Putamen (tissue), 1 donor: ENCODE data around the gene FLOT2.
"Not testable (repeated sequence)": the region's sequence is repeated elsewhere in the genome, so short reads cannot be mapped to it uniquely, and the experiment has no call there.

Experiments used
- DNase-seq: peaks from one replicate; pipeline ENCODE4 v3.0.0-alpha.2; 2016; ENCODE audit warnings: low spot score

Gene FLOT2

GRCh38 chr17:28896884-28897768, at the start of gene FLOT2:
Gene FLOT2 (minus strand): TSS chr17:28897733. CDS start chr17:28897574, 159 bp downstream.
- DNase-seq, result no peak

DNA sequence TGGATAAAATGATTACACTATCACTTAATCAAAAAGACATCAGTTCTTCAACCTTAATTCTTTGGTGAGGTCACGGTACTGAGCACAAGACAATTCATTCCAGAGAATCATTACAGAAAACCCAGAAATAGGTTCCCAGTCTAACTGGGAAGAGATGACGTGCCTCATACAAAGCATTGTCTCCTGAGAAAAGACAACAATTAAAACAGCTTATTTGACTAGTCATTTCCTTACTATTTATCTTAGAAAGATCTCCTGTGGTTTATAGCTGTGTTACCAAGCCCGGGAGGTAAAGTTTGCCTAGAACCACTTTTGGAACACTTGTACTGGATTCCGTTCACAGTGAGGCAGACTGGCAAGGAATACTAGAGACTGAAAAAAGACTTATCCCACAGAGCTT, 48.7 kb upstream of the FLOT2 start:
- DNase-seq, result no peak

DNA sequence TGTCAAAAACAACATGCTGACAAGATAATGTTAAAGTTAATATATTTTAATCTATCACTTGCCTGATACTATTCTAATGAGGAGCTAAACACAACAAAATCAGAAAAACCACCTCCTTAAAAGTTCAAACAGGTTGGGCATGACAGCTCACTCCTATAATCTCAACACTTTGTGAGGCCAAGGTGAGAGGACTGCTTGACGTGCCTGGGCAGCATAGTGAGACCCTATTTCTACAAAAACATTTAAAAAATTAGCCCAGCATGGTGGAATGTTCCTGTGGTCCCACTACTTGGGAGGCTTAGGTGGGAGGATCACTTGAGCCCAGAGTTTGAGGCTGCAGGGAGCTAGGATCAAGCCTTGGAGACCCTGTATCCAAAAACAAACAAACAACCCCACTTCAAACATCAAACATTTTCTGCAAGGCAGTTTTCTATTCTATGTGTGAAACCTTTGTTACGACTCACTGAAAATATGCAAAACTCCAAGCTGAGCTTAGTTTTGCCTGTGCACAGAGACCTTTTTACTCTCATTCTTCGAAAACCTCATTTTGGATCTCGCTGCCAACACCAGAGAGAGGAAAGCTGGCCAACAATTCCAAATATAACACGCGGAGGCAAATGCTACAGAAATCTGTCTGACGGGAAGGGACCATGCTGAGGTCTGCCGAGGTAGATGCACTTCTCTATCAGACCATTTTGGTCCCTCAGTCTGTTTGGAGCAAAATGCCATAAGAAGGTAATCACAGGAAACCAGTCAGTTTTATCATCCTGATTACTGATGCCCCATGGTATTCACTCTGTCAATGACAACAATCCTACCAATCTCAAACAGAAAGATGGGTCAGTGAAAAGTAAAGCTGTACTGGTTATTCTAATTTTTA, 47.6 kb upstream of the FLOT2 start:
- DNase-seq, result no peak

DNA sequence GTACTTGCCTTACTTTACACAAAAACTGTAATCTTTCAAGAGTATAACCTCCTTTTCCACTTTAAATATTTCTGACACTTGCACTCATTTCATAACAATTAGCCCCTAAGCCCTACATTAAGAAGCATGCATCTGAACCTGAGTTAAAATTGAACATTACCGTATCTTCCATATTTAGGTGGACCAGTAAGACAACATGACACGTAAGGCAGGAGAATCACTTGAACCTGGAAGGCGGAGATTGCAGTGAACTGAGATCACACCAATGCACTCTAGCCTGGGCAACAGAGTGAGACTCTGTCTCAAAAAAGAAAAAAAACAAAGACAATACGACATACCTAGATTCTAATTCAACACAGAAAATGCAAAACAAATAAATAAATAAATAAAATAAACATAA, 46.8 kb upstream of the FLOT2 start:
- DNase-seq, result no peak

DNA sequence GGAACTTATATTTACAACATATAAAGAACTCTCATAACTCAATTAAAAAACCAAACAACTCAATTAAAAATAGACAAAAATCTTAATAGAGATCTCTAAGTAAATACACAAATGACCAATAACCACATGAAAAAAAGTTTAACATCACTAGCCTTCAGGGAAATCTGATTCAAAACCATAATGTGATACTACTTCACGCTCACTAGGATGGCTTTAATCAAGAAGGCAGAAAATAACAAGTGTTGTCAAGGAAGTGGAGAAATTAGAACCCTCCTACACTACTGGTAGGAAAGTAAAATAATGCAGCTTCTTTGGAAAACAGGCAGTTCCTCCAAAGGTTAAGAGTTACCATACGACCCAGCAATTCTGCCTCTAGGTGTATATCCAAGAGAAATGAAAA, 45.4 kb upstream of the FLOT2 start:
- no peak for DNase-seq

GRCh38 chr17:28941251-28941650, 43.7 kb upstream of the FLOT2 start:
- DNase-seq, result no peak

- DNase-seq, result no peak
Observed at GRCh38 chr17:28940675-28941074, 43.1 kb upstream of the FLOT2 start.

GRCh38 chr17:28940142-28940541, 42.6 kb upstream of the FLOT2 start:
- DNase-seq, result no peak

DNA sequence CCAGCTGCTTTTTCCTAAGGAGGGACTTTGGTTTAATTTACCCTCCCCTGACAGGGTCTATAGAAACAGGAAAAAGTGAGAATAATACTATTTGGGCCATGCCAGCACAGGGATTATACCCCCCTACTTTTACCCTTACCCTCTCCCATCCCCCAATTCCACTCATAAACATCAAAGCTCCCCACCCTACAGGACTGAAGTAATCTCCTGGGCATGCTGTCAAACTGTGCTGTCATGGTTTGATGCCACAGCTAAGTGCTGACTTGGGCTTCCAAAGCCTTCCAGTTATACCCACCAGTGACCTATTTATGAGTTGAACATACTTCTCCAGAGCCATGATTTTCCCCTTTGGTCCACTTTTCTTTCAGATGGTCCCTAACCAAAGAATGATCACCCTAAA, 41.0 kb upstream of the FLOT2 start:
- peak; percentile 67 for DNase-seq

DNA sequence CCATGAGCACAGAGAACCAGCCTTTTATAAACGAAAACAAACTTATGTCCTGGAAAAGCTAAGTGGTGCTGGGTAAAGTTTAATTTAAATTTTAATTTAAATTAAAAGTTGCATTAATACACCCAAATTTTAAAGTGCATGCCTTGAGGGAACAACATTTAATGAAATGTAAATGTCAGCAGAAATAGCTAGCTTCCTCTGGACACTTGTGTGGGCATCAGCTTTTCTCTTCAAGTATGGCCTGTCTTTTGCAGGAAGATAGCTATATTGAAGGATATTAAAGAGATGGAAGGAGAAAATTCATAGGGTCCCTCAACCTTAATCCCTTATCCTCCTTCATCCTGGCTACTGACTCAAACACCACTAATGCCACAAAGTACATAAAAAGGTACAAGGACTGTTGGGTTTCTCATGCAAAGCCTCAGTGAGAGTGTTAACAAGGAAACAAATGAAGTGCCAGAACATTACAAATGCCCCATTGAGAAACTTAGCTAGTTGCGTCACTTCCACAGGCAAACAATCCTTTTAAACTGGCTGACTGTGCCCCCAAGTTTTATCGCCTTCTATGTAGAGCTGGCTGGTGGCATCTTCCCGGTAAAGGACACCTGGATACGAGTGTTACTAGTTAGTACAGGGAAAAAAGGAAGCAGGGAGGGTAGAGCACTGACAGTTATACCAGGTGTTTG, 39.7 kb upstream of the FLOT2 start:
- DNase-seq, result peak; percentile 90

- no peak for DNase-seq
Observed at GRCh38 chr17:28935744-28936460, 38.4 kb upstream of the FLOT2 start.

GRCh38 chr17:28934508-28934907, 37.0 kb upstream of the FLOT2 start:
- DNase-seq, result not testable (repeated sequence)

GRCh38 chr17:28929787-28930186, 32.3 kb upstream of the FLOT2 start:
- DNase-seq, result no peak

DNA sequence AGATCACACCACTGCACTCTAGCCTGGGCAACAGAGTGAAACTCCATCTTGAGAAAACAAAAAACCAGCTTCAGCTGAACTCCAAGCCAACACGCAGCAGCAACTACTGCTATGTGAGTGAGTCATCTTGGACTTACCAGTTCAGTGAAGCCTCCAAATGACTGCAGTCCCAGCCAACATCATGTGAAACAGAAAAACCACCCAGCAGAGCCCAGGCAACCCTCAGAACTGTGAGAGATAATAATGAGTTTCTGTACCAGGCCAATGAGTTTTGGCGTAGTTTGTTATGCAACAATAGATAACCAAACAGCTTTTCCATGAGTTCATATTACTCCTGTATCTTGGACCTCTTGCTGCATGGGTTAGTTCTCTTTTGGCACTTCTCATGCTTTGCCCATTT, 30.5 kb upstream of the FLOT2 start:
- no peak for DNase-seq

DNA sequence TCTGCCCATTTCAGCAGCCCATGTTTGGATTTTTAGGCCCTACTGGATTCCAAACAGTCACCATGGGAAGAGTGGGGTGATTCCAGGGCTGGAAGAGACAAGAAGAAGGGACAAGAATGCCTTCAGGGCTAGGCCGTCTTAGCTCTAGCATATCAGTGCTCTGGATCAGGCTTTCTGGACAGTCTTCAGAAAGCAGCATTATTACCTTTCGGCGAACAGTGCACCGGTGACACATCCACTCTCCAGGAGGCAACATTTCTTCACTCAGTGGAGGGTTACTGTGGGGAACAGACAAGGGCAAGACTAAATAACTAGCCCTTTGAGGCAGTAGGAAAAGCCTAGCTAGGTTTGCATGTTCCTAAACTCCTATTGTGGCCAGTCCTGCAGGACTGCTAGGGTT, 29.3 kb upstream of the FLOT2 start:
- no peak for DNase-seq

DNA sequence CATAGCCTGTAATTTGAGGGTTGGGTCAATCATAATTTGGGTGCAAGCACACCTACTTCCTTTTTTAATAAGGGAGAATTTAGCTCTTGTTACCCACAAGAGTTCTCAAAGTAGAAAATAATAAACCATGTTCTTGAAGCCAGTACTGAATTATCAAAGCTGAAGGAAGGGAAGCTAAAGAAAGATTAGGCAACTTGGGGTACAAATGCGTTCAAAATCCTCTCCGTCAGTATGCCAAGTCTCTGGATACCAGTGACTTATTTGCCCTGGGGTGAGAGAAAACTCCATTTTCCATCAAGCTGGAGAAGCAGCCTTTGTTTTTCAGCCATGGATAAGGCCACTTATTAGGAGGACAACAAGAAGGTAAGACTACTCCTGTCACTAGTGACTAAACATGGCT, 28.8 kb upstream of the FLOT2 start:
- no peak for DNase-seq

GRCh38 chr17:28925912-28926365, 28.4 kb upstream of the FLOT2 start:
- DNase-seq, result no peak

DNA sequence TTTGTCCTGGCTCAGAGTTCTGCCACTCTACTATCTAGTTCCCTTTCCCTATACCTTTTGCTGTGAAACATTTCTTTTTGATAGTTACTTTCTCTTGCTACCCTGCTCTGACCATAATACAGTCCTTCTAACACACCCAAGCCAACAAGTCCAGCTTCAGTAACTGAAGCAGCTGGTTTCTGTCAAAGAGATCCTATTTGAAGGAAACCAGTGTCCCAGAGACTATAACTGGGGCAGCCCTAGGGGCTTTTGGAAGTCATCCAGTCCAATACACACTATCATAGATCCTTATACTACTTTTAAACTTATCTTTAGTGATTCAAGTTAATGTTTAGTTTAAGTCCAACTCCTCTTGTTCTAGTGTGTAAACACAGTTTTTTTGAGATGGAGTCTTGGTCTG, 22.7 kb upstream of the FLOT2 start:
- DNase-seq, result no peak

DNA sequence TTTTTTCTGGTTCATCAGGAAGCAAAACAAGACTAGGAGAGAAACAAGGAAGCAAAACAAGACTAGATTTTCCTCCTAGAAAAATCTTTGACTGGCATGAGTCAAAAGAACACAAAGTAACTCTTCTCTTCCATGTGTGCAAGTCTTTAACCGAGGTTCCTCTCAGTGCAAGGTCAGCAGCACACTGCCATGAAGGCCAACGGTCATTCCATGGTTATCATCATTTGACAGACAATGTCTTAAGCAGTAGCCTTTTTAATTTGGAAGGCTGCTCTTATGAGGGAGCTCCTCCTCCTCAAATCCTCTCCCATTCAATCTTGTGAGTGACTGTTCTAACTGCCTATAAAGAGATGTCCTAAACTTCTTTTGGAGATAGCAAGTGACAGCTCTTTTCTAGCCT, 20.8 kb upstream of the FLOT2 start:
- DNase-seq, result no peak

DNA sequence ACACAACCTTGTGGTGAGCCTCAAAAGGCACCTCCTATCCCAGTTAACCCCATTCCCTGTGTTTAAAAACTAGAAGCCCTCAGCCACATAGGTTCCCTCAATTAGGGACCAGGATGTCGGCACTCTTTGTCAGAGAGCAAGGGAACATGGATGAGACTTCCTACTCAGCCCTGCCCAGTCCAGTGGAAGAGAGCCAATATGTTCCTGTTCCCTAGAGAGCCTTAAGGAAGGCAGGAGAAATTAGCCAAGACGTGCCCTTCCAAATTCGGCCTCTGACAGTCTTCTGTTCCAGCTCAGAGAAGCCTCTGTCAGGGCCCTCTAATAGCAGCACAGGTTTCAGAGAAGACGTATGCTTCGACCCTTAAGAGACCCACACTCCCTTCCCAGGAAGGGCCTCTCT, 19.9 kb upstream of the FLOT2 start:
- DNase-seq, result no peak

DNA sequence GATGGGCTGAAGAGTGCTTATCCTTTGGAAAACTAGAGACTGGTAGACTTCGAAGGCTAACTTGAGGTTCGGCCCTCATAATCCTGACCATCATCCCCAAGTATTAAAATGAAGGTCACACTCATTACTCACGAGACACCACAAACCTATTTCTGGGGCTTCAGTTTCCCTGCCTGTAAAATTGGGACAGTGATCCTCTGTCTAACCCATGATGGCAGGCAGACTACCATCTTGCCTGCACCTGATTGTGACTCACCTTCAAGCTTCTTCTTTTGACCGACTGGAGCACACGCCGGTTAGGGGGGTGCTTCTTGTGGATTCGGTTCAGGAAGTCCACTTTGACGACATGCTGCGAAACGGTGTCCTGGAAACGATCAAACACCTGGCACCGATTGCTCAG, 19.5 kb upstream of the FLOT2 start:
- DNase-seq, result no peak
